22Rv1 (cell line): Measurements from ENCODE around the gene ZNF618.

ENCODE experiments used
- ZFX ChIP-seq: fragments of 450-650 bp; IDR thresholded peaks from 2 replicates; pipeline ENCODE4 v1.6.1; 2017; ENCODE audit warnings: antibody characterized with exemption, borderline replicate concordance
- TF ChIP-seq, protein P1 (sequence below): fragments of 450-650 bp; IDR thresholded peaks from 2 replicates; pipeline ENCODE4 v1.5.1; 2017; ENCODE audit warnings: mild to moderate bottlenecking

DNA sequence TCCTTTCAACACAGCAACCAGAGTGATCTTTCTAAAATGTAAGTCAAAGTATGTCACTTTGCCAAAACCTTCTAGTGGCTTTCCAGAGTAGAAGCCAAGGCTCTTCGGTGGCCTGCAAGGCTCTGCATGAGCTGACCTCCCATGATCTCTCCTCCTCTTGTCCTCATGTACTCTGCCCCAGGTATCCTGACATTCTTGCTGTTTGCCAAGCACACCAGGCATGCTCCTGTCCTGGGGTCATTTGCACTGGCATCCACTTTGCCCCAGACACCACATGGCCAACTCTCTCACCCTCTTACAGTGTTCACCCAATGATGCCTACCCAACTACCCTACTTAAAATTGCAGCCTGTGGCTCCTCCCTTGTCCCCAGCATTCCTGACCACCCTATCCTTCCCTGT, 86.3 kb downstream of the ZNF618 start:
- TF ChIP-seq, protein P1, sequence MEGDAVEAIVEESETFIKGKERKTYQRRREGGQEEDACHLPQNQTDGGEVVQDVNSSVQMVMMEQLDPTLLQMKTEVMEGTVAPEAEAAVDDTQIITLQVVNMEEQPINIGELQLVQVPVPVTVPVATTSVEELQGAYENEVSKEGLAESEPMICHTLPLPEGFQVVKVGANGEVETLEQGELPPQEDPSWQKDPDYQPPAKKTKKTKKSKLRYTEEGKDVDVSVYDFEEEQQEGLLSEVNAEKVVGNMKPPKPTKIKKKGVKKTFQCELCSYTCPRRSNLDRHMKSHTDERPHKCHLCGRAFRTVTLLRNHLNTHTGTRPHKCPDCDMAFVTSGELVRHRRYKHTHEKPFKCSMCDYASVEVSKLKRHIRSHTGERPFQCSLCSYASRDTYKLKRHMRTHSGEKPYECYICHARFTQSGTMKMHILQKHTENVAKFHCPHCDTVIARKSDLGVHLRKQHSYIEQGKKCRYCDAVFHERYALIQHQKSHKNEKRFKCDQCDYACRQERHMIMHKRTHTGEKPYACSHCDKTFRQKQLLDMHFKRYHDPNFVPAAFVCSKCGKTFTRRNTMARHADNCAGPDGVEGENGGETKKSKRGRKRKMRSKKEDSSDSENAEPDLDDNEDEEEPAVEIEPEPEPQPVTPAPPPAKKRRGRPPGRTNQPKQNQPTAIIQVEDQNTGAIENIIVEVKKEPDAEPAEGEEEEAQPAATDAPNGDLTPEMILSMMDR, result no peak
- no peak for TF ChIP-seq ZFX
